GM19099 (cell line): ENCODE data around the gene A3GALT2.

Experiments
- POLR2A ChIP-seq: IDR thresholded peaks from 3 replicates; pipeline ENCODE4 v1.6.1; 2011; ENCODE audit warnings: low read depth; ENCODE audit not compliant: insufficient read length; ENCODE audit errors: extremely low read depth

The A3GALT2 gene

GRCh38 chr1:33316601-33317000, 4.3 kb downstream of the A3GALT2 start:
- TF ChIP-seq POLR2A: no peak

- no peak for TF ChIP-seq POLR2A
These were observed 6.5 kb downstream of the A3GALT2 start for GRCh38 chr1:33314416-33314815.

GRCh38 chr1:33312413-33312749, 8.5 kb downstream of the A3GALT2 start:
- TF ChIP-seq POLR2A: no peak

- TF ChIP-seq POLR2A: no peak
These were observed 9.0 kb downstream of the A3GALT2 start for GRCh38 chr1:33311706-33312412.

- no peak for TF ChIP-seq POLR2A
These were observed 10.2 kb downstream of the A3GALT2 start for GRCh38 chr1:33310702-33311101.

- no peak for TF ChIP-seq POLR2A
These were observed 13.4 kb downstream of the A3GALT2 start for GRCh38 chr1:33307494-33307864.

- TF ChIP-seq POLR2A: no peak
These were observed 14.0 kb downstream of the A3GALT2 start for GRCh38 chr1:33306653-33307493.

GRCh38 chr1:33305816-33306652, 14.9 kb downstream of the A3GALT2 start:
- no peak for TF ChIP-seq POLR2A

GRCh38 chr1:33305016-33305415, 15.9 kb downstream of the A3GALT2 start:
- no peak for TF ChIP-seq POLR2A

GRCh38 chr1:33302325-33302724, 18.6 kb downstream of the A3GALT2 start:
- TF ChIP-seq POLR2A: no peak

- no peak for TF ChIP-seq POLR2A
These were observed 19.5 kb downstream of the A3GALT2 start for GRCh38 chr1:33301273-33301984.

GRCh38 chr1:33300673-33301072, 20.2 kb downstream of the A3GALT2 start:
- no peak for TF ChIP-seq POLR2A

- TF ChIP-seq POLR2A: no peak
These were observed 21.3 kb downstream of the A3GALT2 start for GRCh38 chr1:33299461-33300155.

- no peak for TF ChIP-seq POLR2A
These were observed 22.1 kb downstream of the A3GALT2 start for GRCh38 chr1:33298623-33299277.

GRCh38 chr1:33297911-33298622, 22.8 kb downstream of the A3GALT2 start:
- TF ChIP-seq POLR2A: no peak
